IMR-90 (cell line): Measurements from ENCODE around the gene CUX1. TPM values are rescaled to one million over a fixed set of nuclear protein-coding genes. Genes with fewer than 3 reads are reported as not detected.

Source experiments
- ATAC-seq: fragments of 200-7000 bp; cut with Tn5 transposase; 2 replicates; pipeline ENCODE4 v1.9.1; 2020; ENCODE audit warnings: low read depth, mild to moderate bottlenecking, moderate library complexity
- BruUV-seq: library from RNA; stranded (reverse); fragments of 400-500 nt; replicated peaks from 2 replicates; lab custom pipeline; 2021; lab: Mats Ljungman, UMichigan
- CTCF ChIA-PET: fragments of 300-600 bp; formaldehyde crosslinking; extraction: SDS; loops from one replicate; lab custom pipeline; 2021; ENCODE audit warnings: antibody characterized with exemption; lab: Yijun Ruan, JAX
- POLR2A ChIA-PET: fragments of 300-600 bp; sonication (Branson Sonifier 250); formaldehyde crosslinking; loops from one replicate; lab custom pipeline; 2022; ENCODE audit warnings: antibody characterized with exemption; ENCODE audit not compliant: unreplicated experiment; lab: Charles Lee
- DNase-seq: peaks from one replicate; pipeline ENCODE4 v3.0.0; 2013
- H2AFZ ChIP-seq: replicated peaks from 2 replicates; pipeline ENCODE3; 2013; ENCODE audit warnings: low read length, mild to moderate bottlenecking; ENCODE audit not compliant: poor library complexity
- H2AK5ac ChIP-seq: 2 replicates; pipeline ENCODE4 v1.6.1; 2013; ENCODE audit warnings: low read depth, low read length, inconsistent platforms
- H2AK9ac ChIP-seq: replicated peaks from 2 replicates; pipeline ENCODE3; 2013; ENCODE audit warnings: mild to moderate bottlenecking, low read depth, low read length, moderate library complexity; ENCODE audit not compliant: poor library complexity
- H2BK120ac ChIP-seq: 2 replicates; pipeline ENCODE4 v1.6.1; 2013; ENCODE audit warnings: low read depth, low read length, inconsistent platforms
- H2BK15ac ChIP-seq: 3 replicates; pipeline ENCODE4 v1.6.1; 2013; ENCODE audit warnings: low read depth, low read length, inconsistent platforms
- H2BK20ac ChIP-seq: 2 replicates; pipeline ENCODE4 v1.6.1; 2013; ENCODE audit warnings: low read depth, mild to moderate bottlenecking, inconsistent platforms, low read length, moderate library complexity
- H2BK5ac ChIP-seq: 2 replicates; pipeline ENCODE4 v1.6.1; 2013; ENCODE audit warnings: mild to moderate bottlenecking, low read depth, low read length, inconsistent platforms; ENCODE audit not compliant: poor library complexity, severe bottlenecking
- H3K14ac ChIP-seq: replicated peaks from 2 replicates; pipeline ENCODE4 v1.6.1; 2013; ENCODE audit warnings: low read depth, low read length, inconsistent platforms
- H3K18ac ChIP-seq: 2 replicates; pipeline ENCODE4 v1.6.1; 2013; ENCODE audit warnings: low read depth, low read length, control low read depth
- H3K23ac ChIP-seq: 2 replicates; pipeline ENCODE4 v1.6.1; 2013; ENCODE audit warnings: low read depth, low read length, inconsistent platforms
- H3K27ac ChIP-seq: 2 replicates; pipeline ENCODE4 v1.5.1; 2013; ENCODE audit warnings: mild to moderate bottlenecking, control low read depth, low read length; ENCODE audit not compliant: insufficient read depth
- H3K27me3 ChIP-seq: 2 replicates; pipeline ENCODE4 v1.6.1; 2013; ENCODE audit warnings: low read length; ENCODE audit not compliant: control insufficient read depth, insufficient read depth
- H3K36me3 ChIP-seq: 2 replicates; pipeline ENCODE4 v1.6.1; 2013; ENCODE audit warnings: low read length, mixed read lengths; ENCODE audit not compliant: control insufficient read depth, insufficient read depth
- H3K4ac ChIP-seq: 2 replicates; pipeline ENCODE4 v1.6.1; 2013; ENCODE audit warnings: low read depth, low read length, inconsistent platforms
- H3K4me1 ChIP-seq: 2 replicates; pipeline ENCODE4 v1.6.1; 2013; ENCODE audit warnings: low read length, mixed read lengths; ENCODE audit not compliant: control insufficient read depth, insufficient read depth
- H3K4me2 ChIP-seq: 2 replicates; pipeline ENCODE4 v1.6.1; 2013; ENCODE audit warnings: low read depth, mild to moderate bottlenecking, control low read depth, low read length, moderate library complexity
- H3K4me3 ChIP-seq: 2 replicates; pipeline ENCODE4 v1.5.1; 2013; ENCODE audit warnings: low read depth, mild to moderate bottlenecking, control low read depth, low read length, moderate library complexity; ENCODE audit not compliant: insufficient read depth
- H3K56ac ChIP-seq: 2 replicates; pipeline ENCODE4 v1.6.1; 2013; ENCODE audit warnings: low read length, inconsistent platforms; ENCODE audit not compliant: insufficient read depth; ENCODE audit errors: extremely low read depth
- H3K79me1 ChIP-seq, 2 experiments: 2 replicates each; pipeline ENCODE4 v1.6.1; 2013; ENCODE audit warnings: low read length in 2 of 2, inconsistent platforms in 1 of 2, low read depth in 1 of 2
- H3K9ac ChIP-seq: 2 replicates; pipeline ENCODE4 v1.6.1; 2013; ENCODE audit warnings: low read depth, low read length, control low read depth
- H3K9me1 ChIP-seq: 2 replicates; pipeline ENCODE4 v1.6.1; 2013; ENCODE audit warnings: low read length, inconsistent platforms; ENCODE audit not compliant: insufficient read depth
- H3K9me3 ChIP-seq: 2 replicates; pipeline ENCODE4 v1.6.1; 2013; ENCODE audit warnings: low read length; ENCODE audit not compliant: control insufficient read depth, insufficient read depth
- H4K20me1 ChIP-seq: 2 replicates; pipeline ENCODE4 v1.6.1; 2013; ENCODE audit warnings: low read length, inconsistent platforms; ENCODE audit not compliant: insufficient read depth
- H4K5ac ChIP-seq: 2 replicates; pipeline ENCODE4 v1.6.1; 2013; ENCODE audit warnings: mild to moderate bottlenecking, low read depth, low read length, control low read depth
- H4K8ac ChIP-seq, 2 experiments: 2 replicates each; pipeline ENCODE4 v1.6.1; 2013; ENCODE audit warnings: low read depth in 2 of 2, low read length in 2 of 2, control low read depth in 1 of 2, inconsistent platforms in 1 of 2
- H4K91ac ChIP-seq: 2 replicates; pipeline ENCODE4 v1.6.1; 2013; ENCODE audit warnings: low read depth, low read length, inconsistent platforms; ENCODE audit not compliant: insufficient read depth
- BHLHE40 ChIP-seq: fragments of 150-350 bp; IDR thresholded peaks from 2 replicates; pipeline ENCODE4 v1.6.1; 2016; ENCODE audit warnings: mild to moderate bottlenecking, low read depth, low read length
- CEBPB ChIP-seq: IDR thresholded peaks from 2 replicates; pipeline ENCODE4 v1.6.1; 2012; ENCODE audit warnings: low read depth, low read length, improper control_type of control experiment
- CHD1 ChIP-seq: IDR thresholded peaks from 2 replicates; pipeline ENCODE4 v1.6.1; 2012; ENCODE audit warnings: low read depth, low read length, improper control_type of control experiment
- FOS ChIP-seq: fragments of 150-350 bp; IDR thresholded peaks from 2 replicates; pipeline ENCODE4 v1.6.1; 2016; ENCODE audit warnings: low read depth, low read length
- MAFK ChIP-seq: IDR thresholded peaks from 2 replicates; pipeline ENCODE4 v1.6.1; 2012; ENCODE audit warnings: low read depth, low read length, improper control_type of control experiment
- MXI1 ChIP-seq: IDR thresholded peaks from 2 replicates; pipeline ENCODE4 v1.6.1; 2012; ENCODE audit warnings: low read depth, mild to moderate bottlenecking, low read length, moderate library complexity, borderline replicate concordance
- NFE2L2 ChIP-seq: fragments of 150-350 bp; IDR thresholded peaks from 2 replicates; pipeline ENCODE4 v1.6.1; 2016; ENCODE audit warnings: low read depth, mild to moderate bottlenecking, low read length
- POLR2A ChIP-seq: IDR thresholded peaks from 2 replicates; pipeline ENCODE4 v1.6.1; 2012; ENCODE audit warnings: mild to moderate bottlenecking, low read depth, low read length
- RAD21 ChIP-seq: IDR thresholded peaks from 2 replicates; pipeline ENCODE4 v1.6.1; 2012; ENCODE audit warnings: low read length, improper control_type of control experiment
- RCOR1 ChIP-seq: IDR thresholded peaks from 2 replicates; pipeline ENCODE4 v1.6.1; 2012; ENCODE audit warnings: mild to moderate bottlenecking, low read length, improper control_type of control experiment; ENCODE audit not compliant: insufficient replicate concordance
- RFX5 ChIP-seq: IDR thresholded peaks from 2 replicates; pipeline ENCODE4 v1.8.0; 2012; ENCODE audit warnings: low read depth, mild to moderate bottlenecking, low read length, moderate library complexity
- SMC3 ChIP-seq: fragments of 150-350 bp; IDR thresholded peaks from 2 replicates; pipeline ENCODE4 v1.6.1; 2016; ENCODE audit warnings: low read depth, mild to moderate bottlenecking, antibody characterized with exemption, low read length, moderate library complexity
- WGBS, 2 experiments: methylation state at CpG; one replicate each; pipeline versions ENCODE4 v1.1.5 to v1.1.7; 2013; ENCODE audit warnings: missing lambda C conversion rate in 2 of 2; ENCODE audit not compliant: insufficient read length in 1 of 2; ENCODE audit errors: extremely low coverage in 2 of 2; 5-methylcytosine and 5-hydroxymethylcytosine counted together
- dilution Hi-C: fragments of 300-500 bp; cut with HindIII; formaldehyde crosslinking; loops from one replicate; pipeline ENCODE4 v1.14.3; 2018; ENCODE audit warnings: low sequenced_read_pairs; ENCODE audit not compliant: unreplicated experiment
- in situ Hi-C: fragments of 300-500 bp; cut with MboI; formaldehyde crosslinking; loops from 3 replicates; pipeline ENCODE4 v1.14.3; 2019; ENCODE audit warnings: low sequenced_read_pairs, inconsistent platforms, mixed read lengths
- intact Hi-C: fragments of 100-400 bp; cut with micrococcal nuclease; formaldehyde crosslinking; loops from 2 replicates; pipeline ENCODE4 v1.10.0; 2022
- polyA plus RNA-seq, 3 experiments: library from polyadenylated mRNA; depleted of rRNA; stranded (reverse); fragments of >200 nt; gene quantifications; 2 replicates each; pipeline ENCODE4 v1.2.3, GENCODE V29; 2012; ENCODE audit warnings: low replicate concordance in 1 of 3
- total RNA-seq: library from RNA; depleted of rRNA; stranded (reverse); fragments of >200 nt; gene quantifications from 2 replicates; pipeline ENCODE4 v1.2.3, GENCODE V29; 2012
- TF ChIP-seq, protein P1 (sequence below): fragments of 150-350 bp; IDR thresholded peaks from 2 replicates; pipeline ENCODE4 v1.6.1; 2016; ENCODE audit warnings: low read depth, mild to moderate bottlenecking, low read length, moderate library complexity, borderline replicate concordance
- TF ChIP-seq, protein P2 (sequence below): conservative IDR thresholded peaks from 2 replicates; pipeline ENCODE4 v1.5.1; 2012; ENCODE audit warnings: mild to moderate bottlenecking, low read depth, low read length, improper control_type of control experiment
- TF ChIP-seq, protein P3 (sequence below): fragments of 150-350 bp; IDR thresholded peaks from 2 replicates; pipeline ENCODE4 v1.6.1; 2017; ENCODE audit warnings: mild to moderate bottlenecking, antibody characterized with exemption, low read length, low read depth

The CUX1 gene
- total and polyA plus RNA-seq, 2 of the 4 experiments (the other 2 are of a cell fraction): 19.7 to 46.4 TPM

DNA sequence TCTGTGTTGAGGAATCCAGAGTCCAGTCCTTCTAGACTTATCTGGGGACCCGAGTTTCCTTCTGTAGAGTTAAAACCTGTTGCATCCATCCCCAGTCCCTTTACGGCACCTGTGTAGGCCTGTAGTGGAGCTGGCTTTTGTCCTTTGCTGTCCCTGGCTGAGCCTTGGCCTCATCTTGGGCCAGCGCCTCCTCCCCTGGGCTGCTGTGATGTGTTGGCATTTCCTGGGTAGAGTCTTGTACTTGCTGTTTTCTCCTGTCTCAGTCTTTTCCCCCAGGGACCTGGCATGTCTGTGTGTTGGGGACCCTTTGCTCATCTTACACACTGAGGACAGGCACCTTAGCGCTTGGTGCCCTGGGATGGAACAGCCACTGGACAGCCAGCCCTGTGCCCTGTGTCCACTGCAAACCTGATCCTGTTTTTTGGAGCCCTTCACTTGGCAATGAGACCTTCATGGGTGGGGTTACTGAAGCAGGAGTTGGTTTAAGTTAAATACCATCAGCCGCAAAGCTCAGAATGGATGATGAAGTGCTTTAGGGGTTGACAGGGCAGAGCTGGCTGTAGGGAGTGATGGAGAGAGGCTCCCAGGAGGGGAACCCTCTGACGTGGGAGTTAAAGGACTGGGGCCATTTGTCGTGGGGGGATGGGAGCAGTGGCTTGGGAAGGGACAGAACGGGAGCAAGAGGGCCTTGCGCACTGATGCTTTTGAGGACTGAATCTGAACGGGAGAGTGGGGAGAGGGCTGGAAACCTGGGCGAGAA, 50.9 kb downstream of the CUX1 start:
- Histone ChIP-seq H2AFZ (peak overlapping the region; percentile 51), H3K23ac (no peak overlapping the region; the same call in 1 of the 2 replicates), H3K4me2 (no peak overlapping the region), H3K9me1 (peaks cover 31% of the 10 kb centered on the region), H4K8ac (no peak overlapping the region), H4K91ac (0 out of 2 replicates have a peak overlapping the region, but pooled peaks have one; percentile 23), H3K9me3 (no peaks in the 10 kb centered on the region), H3K56ac (no peak overlapping the region), H4K20me1 (peaks cover 69% of the 10 kb centered on the region), H3K4me1 (peaks cover 27% of the 10 kb centered on the region), H2AK9ac (peak overlapping the region; percentile 25), H3K9ac (no peak overlapping the region), H2BK120ac (no peak overlapping the region), H3K4me3 (no peak overlapping the region), H2BK15ac (no peak overlapping the region), H3K79me1 (peaks cover 42 to 84% of the 10 kb centered on the region in 2 experiments), H2AK5ac (peak overlapping the region; percentile 11; the same call in 1 of the 2 replicates), H3K4ac (no peak overlapping the region), H4K5ac (no peak overlapping the region; the same call in 1 of the 2 replicates), H3K36me3 (no peaks in the 10 kb centered on the region), H2BK20ac (no peak overlapping the region), H3K18ac (no peak overlapping the region), H2BK5ac (no peak overlapping the region), H3K27me3 (no peaks in the 10 kb centered on the region), H3K27ac (no peak overlapping the region), H3K14ac (no peak overlapping the region)
- 73% methylated on average over 7 of the region's 11 CpGs; no CpG with 5 or more reads in 1 of the 2 experiments for WGBS, 2 experiments
- dilution Hi-C loops: no loop called here
- ChIA-PET POLR2A (no interaction called here), CTCF (no interaction called here)
- no peak for ATAC-seq
- intact Hi-C loops: no loop called here
- BruUV-seq: no TSS peak
- DNase-seq: no peak
- in situ Hi-C loops: no loop called here
- TF ChIP-seq NFE2L2: no peak
- TF ChIP-seq RAD21: no peak
- no peak for TF ChIP-seq MXI1
- TF ChIP-seq, protein P1, sequence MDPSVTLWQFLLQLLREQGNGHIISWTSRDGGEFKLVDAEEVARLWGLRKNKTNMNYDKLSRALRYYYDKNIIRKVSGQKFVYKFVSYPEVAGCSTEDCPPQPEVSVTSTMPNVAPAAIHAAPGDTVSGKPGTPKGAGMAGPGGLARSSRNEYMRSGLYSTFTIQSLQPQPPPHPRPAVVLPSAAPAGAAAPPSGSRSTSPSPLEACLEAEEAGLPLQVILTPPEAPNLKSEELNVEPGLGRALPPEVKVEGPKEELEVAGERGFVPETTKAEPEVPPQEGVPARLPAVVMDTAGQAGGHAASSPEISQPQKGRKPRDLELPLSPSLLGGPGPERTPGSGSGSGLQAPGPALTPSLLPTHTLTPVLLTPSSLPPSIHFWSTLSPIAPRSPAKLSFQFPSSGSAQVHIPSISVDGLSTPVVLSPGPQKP: no peak
- TF ChIP-seq RCOR1: no peak
- TF ChIP-seq, protein P2, sequence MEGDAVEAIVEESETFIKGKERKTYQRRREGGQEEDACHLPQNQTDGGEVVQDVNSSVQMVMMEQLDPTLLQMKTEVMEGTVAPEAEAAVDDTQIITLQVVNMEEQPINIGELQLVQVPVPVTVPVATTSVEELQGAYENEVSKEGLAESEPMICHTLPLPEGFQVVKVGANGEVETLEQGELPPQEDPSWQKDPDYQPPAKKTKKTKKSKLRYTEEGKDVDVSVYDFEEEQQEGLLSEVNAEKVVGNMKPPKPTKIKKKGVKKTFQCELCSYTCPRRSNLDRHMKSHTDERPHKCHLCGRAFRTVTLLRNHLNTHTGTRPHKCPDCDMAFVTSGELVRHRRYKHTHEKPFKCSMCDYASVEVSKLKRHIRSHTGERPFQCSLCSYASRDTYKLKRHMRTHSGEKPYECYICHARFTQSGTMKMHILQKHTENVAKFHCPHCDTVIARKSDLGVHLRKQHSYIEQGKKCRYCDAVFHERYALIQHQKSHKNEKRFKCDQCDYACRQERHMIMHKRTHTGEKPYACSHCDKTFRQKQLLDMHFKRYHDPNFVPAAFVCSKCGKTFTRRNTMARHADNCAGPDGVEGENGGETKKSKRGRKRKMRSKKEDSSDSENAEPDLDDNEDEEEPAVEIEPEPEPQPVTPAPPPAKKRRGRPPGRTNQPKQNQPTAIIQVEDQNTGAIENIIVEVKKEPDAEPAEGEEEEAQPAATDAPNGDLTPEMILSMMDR: no peak
- TF ChIP-seq CEBPB: no peak
- no peak for TF ChIP-seq CHD1
- no peak for TF ChIP-seq MAFK
- TF ChIP-seq, protein P3, sequence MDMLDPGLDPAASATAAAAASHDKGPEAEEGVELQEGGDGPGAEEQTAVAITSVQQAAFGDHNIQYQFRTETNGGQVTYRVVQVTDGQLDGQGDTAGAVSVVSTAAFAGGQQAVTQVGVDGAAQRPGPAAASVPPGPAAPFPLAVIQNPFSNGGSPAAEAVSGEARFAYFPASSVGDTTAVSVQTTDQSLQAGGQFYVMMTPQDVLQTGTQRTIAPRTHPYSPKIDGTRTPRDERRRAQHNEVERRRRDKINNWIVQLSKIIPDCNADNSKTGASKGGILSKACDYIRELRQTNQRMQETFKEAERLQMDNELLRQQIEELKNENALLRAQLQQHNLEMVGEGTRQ: no peak
- TF ChIP-seq FOS: no peak
- no peak for TF ChIP-seq POLR2A
- no peak for TF ChIP-seq BHLHE40
- TF ChIP-seq RFX5: no peak
- no peak for TF ChIP-seq SMC3
